NB4 (cell line): ENCODE results near the gene NUP107.

Source experiments
- POLR2A ChIP-seq: IDR thresholded peaks from 2 replicates; pipeline ENCODE4 v1.6.1; 2011; ENCODE audit warnings: mild to moderate bottlenecking; ENCODE audit not compliant: insufficient read length; ENCODE audit errors: extremely low read depth
- TF ChIP-seq, protein P1 (sequence below): IDR thresholded peaks from one replicate; pipeline ENCODE4 v1.5.1; 2012; ENCODE audit warnings: low read depth, low read length

GRCh38 chr12:68755536-68756243 is 68.9 kb downstream of the NUP107 start:
- TF ChIP-seq, protein P1, sequence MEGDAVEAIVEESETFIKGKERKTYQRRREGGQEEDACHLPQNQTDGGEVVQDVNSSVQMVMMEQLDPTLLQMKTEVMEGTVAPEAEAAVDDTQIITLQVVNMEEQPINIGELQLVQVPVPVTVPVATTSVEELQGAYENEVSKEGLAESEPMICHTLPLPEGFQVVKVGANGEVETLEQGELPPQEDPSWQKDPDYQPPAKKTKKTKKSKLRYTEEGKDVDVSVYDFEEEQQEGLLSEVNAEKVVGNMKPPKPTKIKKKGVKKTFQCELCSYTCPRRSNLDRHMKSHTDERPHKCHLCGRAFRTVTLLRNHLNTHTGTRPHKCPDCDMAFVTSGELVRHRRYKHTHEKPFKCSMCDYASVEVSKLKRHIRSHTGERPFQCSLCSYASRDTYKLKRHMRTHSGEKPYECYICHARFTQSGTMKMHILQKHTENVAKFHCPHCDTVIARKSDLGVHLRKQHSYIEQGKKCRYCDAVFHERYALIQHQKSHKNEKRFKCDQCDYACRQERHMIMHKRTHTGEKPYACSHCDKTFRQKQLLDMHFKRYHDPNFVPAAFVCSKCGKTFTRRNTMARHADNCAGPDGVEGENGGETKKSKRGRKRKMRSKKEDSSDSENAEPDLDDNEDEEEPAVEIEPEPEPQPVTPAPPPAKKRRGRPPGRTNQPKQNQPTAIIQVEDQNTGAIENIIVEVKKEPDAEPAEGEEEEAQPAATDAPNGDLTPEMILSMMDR: no peak
- TF ChIP-seq POLR2A: no peak
